A673 (cell line): ENCODE results near the gene GPR132.

Experiments
- EZH2 ChIP-seq: fragments of 200-600 bp; sonication (generic); IDR thresholded peaks from 2 replicates; pipeline ENCODE4 v1.6.1; 2017; ENCODE audit warnings: borderline replicate concordance, low read depth, mild to moderate bottlenecking, mixed read lengths, antibody characterized with exemption, low read length; ENCODE audit not compliant: poor library complexity, severe bottlenecking
- TF ChIP-seq, protein P1 (sequence below): fragments of 300-800, 200-600 bp; sonication (generic); conservative IDR thresholded peaks from 2 replicates; pipeline ENCODE4 v1.5.1; 2017; ENCODE audit warnings: low read depth, mild to moderate bottlenecking, antibody characterized with exemption, low read length, moderate library complexity, mixed read lengths

DNA sequence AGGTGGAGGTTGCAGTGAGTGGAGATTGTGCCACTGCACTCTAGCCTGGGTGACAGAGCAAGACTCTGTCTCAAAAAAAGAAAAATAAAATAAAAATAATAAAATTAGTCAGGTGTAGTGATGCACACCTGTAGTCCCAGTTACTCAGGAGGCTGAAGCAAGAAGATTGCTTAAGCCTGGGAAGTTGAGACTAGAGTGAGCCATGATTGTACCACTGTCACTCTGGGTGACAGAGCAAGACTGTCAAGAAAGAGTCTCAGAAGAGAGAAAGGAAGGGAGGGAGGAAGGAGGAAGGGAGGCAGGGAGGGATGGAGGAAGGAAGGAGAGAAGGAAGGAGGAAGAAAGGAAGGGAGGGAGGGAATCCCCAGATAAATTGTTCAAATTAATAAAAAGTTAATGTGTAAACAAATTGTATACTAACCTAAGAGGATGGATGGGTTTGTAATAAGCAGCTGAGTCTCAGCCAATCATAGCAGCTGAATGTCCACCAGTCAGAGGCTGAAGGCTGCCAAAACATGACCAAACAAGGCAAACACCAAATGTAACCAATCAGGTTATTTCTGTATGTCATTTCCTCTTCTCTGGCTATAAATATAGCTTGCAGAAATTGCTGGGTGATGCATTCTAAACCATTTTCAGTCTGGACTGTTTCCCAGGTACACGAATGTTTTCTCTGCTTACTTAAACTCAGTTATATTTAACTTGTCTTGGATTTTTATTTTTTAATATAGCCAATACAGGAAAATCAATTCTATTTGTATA lies 38.2 kb downstream of the GPR132 start:
- TF ChIP-seq, protein P1, sequence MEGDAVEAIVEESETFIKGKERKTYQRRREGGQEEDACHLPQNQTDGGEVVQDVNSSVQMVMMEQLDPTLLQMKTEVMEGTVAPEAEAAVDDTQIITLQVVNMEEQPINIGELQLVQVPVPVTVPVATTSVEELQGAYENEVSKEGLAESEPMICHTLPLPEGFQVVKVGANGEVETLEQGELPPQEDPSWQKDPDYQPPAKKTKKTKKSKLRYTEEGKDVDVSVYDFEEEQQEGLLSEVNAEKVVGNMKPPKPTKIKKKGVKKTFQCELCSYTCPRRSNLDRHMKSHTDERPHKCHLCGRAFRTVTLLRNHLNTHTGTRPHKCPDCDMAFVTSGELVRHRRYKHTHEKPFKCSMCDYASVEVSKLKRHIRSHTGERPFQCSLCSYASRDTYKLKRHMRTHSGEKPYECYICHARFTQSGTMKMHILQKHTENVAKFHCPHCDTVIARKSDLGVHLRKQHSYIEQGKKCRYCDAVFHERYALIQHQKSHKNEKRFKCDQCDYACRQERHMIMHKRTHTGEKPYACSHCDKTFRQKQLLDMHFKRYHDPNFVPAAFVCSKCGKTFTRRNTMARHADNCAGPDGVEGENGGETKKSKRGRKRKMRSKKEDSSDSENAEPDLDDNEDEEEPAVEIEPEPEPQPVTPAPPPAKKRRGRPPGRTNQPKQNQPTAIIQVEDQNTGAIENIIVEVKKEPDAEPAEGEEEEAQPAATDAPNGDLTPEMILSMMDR, result no peak
- no peak for TF ChIP-seq EZH2
